H1 (cell line): ENCODE results near the gene AMBP. TPM values are rescaled to one million over a fixed set of nuclear protein-coding genes. Genes with fewer than 3 reads are reported as not detected.

Source experiments
- CTCF ChIA-PET: fragments of 300-600 bp; sonication (Branson Sonifier 250); formaldehyde crosslinking; loops from one replicate; lab custom pipeline; 2021; ENCODE audit not compliant: partially characterized antibody; lab: Charles Lee
- POLR2A ChIA-PET: fragments of 300-600 bp; sonication (Branson Sonifier 250); formaldehyde crosslinking; loops from one replicate; lab custom pipeline; 2021; ENCODE audit warnings: inconsistent platforms; ENCODE audit not compliant: partially characterized antibody; lab: Charles Lee
- DNase-seq, 2 experiments: peaks; one replicate each; pipeline versions ENCODE4 v3.0.0 to v3.0.0-alpha.2; 2010 to 2022; ENCODE audit warnings: low spot score in 2 of 2, low read depth in 1 of 2, mixed read lengths in 1 of 2
- FAIRE-seq: peaks from 2 replicates; lab custom pipeline; 2011; peaks lifted over from hg19 to GRCh38; lab: Jason Lieb, UNC
- H2AFZ ChIP-seq: 2 replicates; pipeline ENCODE4 v1.8.1; 2012; ENCODE audit warnings: low read length, inconsistent platforms
- H2AK5ac ChIP-seq: 2 replicates; pipeline ENCODE4 v1.6.1; 2013; ENCODE audit warnings: low read depth, low read length
- H2BK120ac ChIP-seq: replicated peaks from 2 replicates; pipeline ENCODE3; 2013; ENCODE audit warnings: low read depth, low read length, inconsistent platforms
- H2BK12ac ChIP-seq: 2 replicates; pipeline ENCODE4 v1.6.1; 2013; ENCODE audit warnings: low read depth, low read length
- H2BK15ac ChIP-seq: 2 replicates; pipeline ENCODE4 v1.6.1; 2013; ENCODE audit warnings: low read length
- H2BK20ac ChIP-seq: 2 replicates; pipeline ENCODE4 v1.6.1; 2013; ENCODE audit warnings: low read length
- H2BK5ac ChIP-seq: 2 replicates; pipeline ENCODE4 v1.6.1; 2013; ENCODE audit warnings: low read depth, low read length
- H3K14ac ChIP-seq: 2 replicates; pipeline ENCODE4 v1.6.1; 2013; ENCODE audit warnings: inconsistent platforms; ENCODE audit not compliant: insufficient read length
- H3K18ac ChIP-seq: 2 replicates; pipeline ENCODE4 v1.6.1; 2013; ENCODE audit warnings: low read length; ENCODE audit errors: extremely low read depth
- H3K23ac ChIP-seq: 2 replicates; pipeline ENCODE4 v1.6.1; 2013; ENCODE audit warnings: inconsistent platforms; ENCODE audit not compliant: insufficient read length
- H3K23me2 ChIP-seq: 2 replicates; pipeline ENCODE4 v1.6.1; 2013; ENCODE audit warnings: low read depth, low read length
- H3K27ac ChIP-seq: 2 replicates; pipeline ENCODE4 v1.6.1; 2011; ENCODE audit warnings: low read depth, low read length, inconsistent platforms
- H3K27me3 ChIP-seq, 4 experiments: replicated peaks in 1 of 4; 1 replicate in 1 of 4; 2 replicates in 3 of 4; pipeline versions ENCODE4 v1.6.1 to v1.8.1; 2011 to 2013; ENCODE audit warnings: low read length in 3 of 4, mild to moderate bottlenecking in 3 of 4, inconsistent platforms in 2 of 4, mixed read lengths in 2 of 4, moderate library complexity in 1 of 4; ENCODE audit not compliant: control insufficient read depth in 3 of 4, insufficient read depth in 3 of 4; ENCODE audit errors: extremely low read depth in 1 of 4
- H3K36me3 ChIP-seq, 4 experiments: 2 replicates each; pipeline versions ENCODE4 v1.6.1 to v1.8.1; 2011 to 2013; ENCODE audit warnings: mild to moderate bottlenecking in 4 of 4, low read length in 3 of 4, moderate library complexity in 2 of 4, control low read depth in 1 of 4, inconsistent platforms in 1 of 4; ENCODE audit not compliant: insufficient read depth in 4 of 4, control insufficient read depth in 2 of 4
- H3K4ac ChIP-seq: replicated peaks from 2 replicates; pipeline ENCODE3; 2013; ENCODE audit warnings: low read length, low read depth, mixed read lengths, inconsistent platforms; ENCODE audit not compliant: insufficient read length
- H3K4me1 ChIP-seq, 4 experiments: replicated peaks in 1 of 4; 1 replicate in 1 of 4; 2 replicates in 3 of 4; pipeline versions ENCODE4 v1.6.1 to v1.8.1; 2011 to 2013; ENCODE audit warnings: low read length in 3 of 4, inconsistent platforms in 2 of 4, mixed read lengths in 1 of 4; ENCODE audit not compliant: insufficient read depth in 4 of 4, control insufficient read depth in 3 of 4
- H3K4me2 ChIP-seq, 2 experiments: 2 replicates each; pipeline versions ENCODE4 v1.6.1 to v1.8.1; 2011 to 2013; ENCODE audit warnings: low read depth in 2 of 2, low read length in 2 of 2, control low read depth in 1 of 2, inconsistent platforms in 1 of 2, mild to moderate bottlenecking in 1 of 2; ENCODE audit not compliant: insufficient read depth in 1 of 2
- H3K4me3 ChIP-seq, 4 experiments: fragments of 200-600, 300-600 bp in 1 of 4; sonication (generic), shearing (Covaris generic), sonication (Bioruptor Twin) in 1 of 4; 2 replicates each; pipeline versions ENCODE4 v1.5.1 to v1.8.1; 2011 to 2016; ENCODE audit warnings: low read length in 4 of 4, low read depth in 3 of 4, control low read depth in 2 of 4, inconsistent platforms in 2 of 4, mild to moderate bottlenecking in 2 of 4, mixed read lengths in 1 of 4, moderate library complexity in 1 of 4; ENCODE audit not compliant: insufficient read depth in 2 of 4; ENCODE audit errors: extremely low read depth in 1 of 4
- H3K56ac ChIP-seq: replicated peaks from 2 replicates; pipeline ENCODE3; 2013; ENCODE audit warnings: low read depth, mild to moderate bottlenecking, mixed read lengths, low read length, inconsistent platforms; ENCODE audit not compliant: insufficient read length
- H3K79me1 ChIP-seq: 2 replicates; pipeline ENCODE4 v1.6.1; 2013; ENCODE audit warnings: low read depth, low read length, control low read depth
- H3K79me2 ChIP-seq, 2 experiments: 2 replicates each; pipeline versions ENCODE4 v1.6.1 to v1.8.1; 2012 to 2013; ENCODE audit warnings: low read length in 2 of 2, mild to moderate bottlenecking in 2 of 2, inconsistent platforms in 1 of 2; ENCODE audit not compliant: insufficient read depth in 2 of 2, control insufficient read depth in 1 of 2
- H3K9ac ChIP-seq, 4 experiments: replicated peaks in 1 of 4; 1 replicate in 1 of 4; 2 replicates in 3 of 4; pipeline versions ENCODE4 v1.6.1 to v1.8.1; 2011 to 2013; ENCODE audit warnings: low read depth in 3 of 4, low read length in 3 of 4, control low read depth in 2 of 4, mild to moderate bottlenecking in 2 of 4, moderate library complexity in 2 of 4, inconsistent platforms in 1 of 4; ENCODE audit errors: extremely low read depth in 1 of 4
- H3K9me3 ChIP-seq, 2 experiments: 2 replicates each; pipeline versions ENCODE4 v1.6.1 to v1.8.1; 2012 to 2013; ENCODE audit warnings: mild to moderate bottlenecking in 2 of 2, moderate library complexity in 2 of 2, control low read depth in 1 of 2, inconsistent platforms in 1 of 2, low read depth in 1 of 2, low read length in 1 of 2, mixed read lengths in 1 of 2; ENCODE audit not compliant: insufficient read depth in 2 of 2
- H4K20me1 ChIP-seq, 2 experiments: replicated peaks in 1 of 2; 2 replicates each; pipeline versions ENCODE3 to v1.8.1; 2011 to 2013; ENCODE audit warnings: inconsistent platforms in 2 of 2, low read length in 2 of 2, mild to moderate bottlenecking in 1 of 2; ENCODE audit not compliant: insufficient read depth in 2 of 2, control insufficient read depth in 1 of 2
- H4K5ac ChIP-seq: 2 replicates; pipeline ENCODE4 v1.6.1; 2013; ENCODE audit warnings: low read length, low read depth, mixed read lengths, inconsistent platforms; ENCODE audit not compliant: insufficient read length
- H4K8ac ChIP-seq: 2 replicates; pipeline ENCODE4 v1.8.0; 2013; ENCODE audit warnings: mild to moderate bottlenecking, moderate library complexity, low read length, inconsistent platforms; ENCODE audit not compliant: insufficient read depth; ENCODE audit errors: extremely low read depth
- H4K91ac ChIP-seq: replicated peaks from 2 replicates; pipeline ENCODE3; 2013; ENCODE audit warnings: low read length, mixed read lengths, inconsistent platforms; ENCODE audit not compliant: insufficient read length
- BACH1 ChIP-seq: IDR thresholded peaks from 2 replicates; pipeline ENCODE4 v1.6.1; 2012; ENCODE audit warnings: low read length, improper control_type of control experiment
- CBX5 ChIP-seq: fragments of 300-800, 300-1000 bp; sonication (generic); IDR thresholded peaks from 2 replicates; pipeline ENCODE4 v1.7.1; 2016; ENCODE audit warnings: antibody characterized with exemption, low read length, low read depth
- E2F6 ChIP-seq: IDR thresholded peaks from 2 replicates; pipeline ENCODE4 v1.6.1; 2012; ENCODE audit warnings: inconsistent platforms
- EGR1 ChIP-seq: IDR thresholded peaks from 2 replicates; pipeline ENCODE4 v1.6.1; 2011; ENCODE audit warnings: low read depth, low read length, borderline replicate concordance
- GTF2F1 ChIP-seq: IDR thresholded peaks from 2 replicates; pipeline ENCODE4 v1.6.1; 2012; ENCODE audit warnings: low read depth, low read length, improper control_type of control experiment, borderline replicate concordance
- HDAC6 ChIP-seq: IDR thresholded peaks from one replicate; pipeline ENCODE4 v1.7.1; 2012; ENCODE audit warnings: low read depth, mild to moderate bottlenecking, inconsistent platforms, low read length, moderate library complexity
- KDM1A ChIP-seq: fragments of 200-600, 300-600 bp; sonication (generic); IDR thresholded peaks from 2 replicates; pipeline ENCODE4 v1.7.1; 2016; ENCODE audit warnings: mild to moderate bottlenecking, low read length, borderline replicate concordance
- MAFK ChIP-seq: IDR thresholded peaks from 2 replicates; pipeline ENCODE4 v1.6.1; 2012; ENCODE audit warnings: low read depth, mild to moderate bottlenecking, improper control_type of control experiment, low read length
- MAX ChIP-seq: IDR thresholded peaks from 2 replicates; pipeline ENCODE4 v1.6.1; 2012; ENCODE audit warnings: inconsistent platforms
- RAD21 ChIP-seq, 2 experiments: IDR thresholded peaks in 1 of 2; conservative IDR thresholded peaks in 1 of 2; 2 replicates each; pipeline ENCODE4 v1.6.1; 2011; ENCODE audit warnings: low read depth in 2 of 2, low read length in 2 of 2, improper control_type of control experiment in 1 of 2, inconsistent platforms in 1 of 2, mild to moderate bottlenecking in 1 of 2, moderate library complexity in 1 of 2
- SIN3A ChIP-seq, 2 experiments: IDR thresholded peaks in 1 of 2; conservative IDR thresholded peaks in 1 of 2; 2 replicates each; pipeline ENCODE4 v1.6.1; 2011 to 2012; ENCODE audit warnings: low read length in 2 of 2, improper control_type of control experiment in 1 of 2, low read depth in 1 of 2, mild to moderate bottlenecking in 1 of 2
- TBP ChIP-seq: IDR thresholded peaks from 2 replicates; pipeline ENCODE4 v1.6.1; 2011; ENCODE audit warnings: low read depth, low read length, improper control_type of control experiment
- YY1 ChIP-seq: IDR thresholded peaks from 2 replicates; pipeline ENCODE4 v1.6.1; 2011; ENCODE audit warnings: low read depth, mild to moderate bottlenecking, low read length
- WGBS, 2 experiments: shearing (Covaris generic) in 1 of 2; methylation state at CpG; one replicate each; pipeline versions ENCODE4 v1.1.6 to v1.1.7; 2013 to 2015; ENCODE audit warnings: low lambda C conversion rate in 2 of 2, mixed read lengths in 2 of 2, inconsistent platforms in 1 of 2, low coverage in 1 of 2, missing lambda C conversion rate in 1 of 2; ENCODE audit not compliant: insufficient replicate concordance in 2 of 2, insufficient coverage in 1 of 2, insufficient read length in 1 of 2; ENCODE audit errors: extremely low coverage in 1 of 2, missing lambda C conversion rate in 1 of 2; 5-methylcytosine and 5-hydroxymethylcytosine counted together
- polyA plus RNA-seq, 7 experiments: library from polyadenylated mRNA; depleted of rRNA in 3 of 7; stranded (reverse) in 5 of 7; unstranded in 2 of 7; fragments of >200 nt in 5 of 7; fragments of 200-250 nt in 2 of 7; gene quantifications; 1 replicate in 5 of 7; 2 replicates in 1 of 7; 4 replicates in 1 of 7; pipeline versions ENCODE4 v1.2.1 to v1.2.3, GENCODE V29; 2011 to 2013; ENCODE audit warnings: missing spikeins in 2 of 7, mixed read lengths in 2 of 7
- total RNA-seq: library from RNA; stranded (reverse); fragmentation: NEBNext Ultra II Directional; extraction: Animal tissue kit (Norgen Biotek cat#: 25700); gene quantifications from 2 replicates; pipeline ENCODE4 v1.2.1, GENCODE V29; 2021

AMBP gene
- total and polyA plus RNA-seq, 2 of the 8 experiments (the other 6 are each of a cell fraction or from before 2014, with no cell fraction given): 3.0 to 4.0 TPM

GRCh38 chr9:114058688-114059046, 19.4 kb downstream of the AMBP start:
- POLR2A ChIA-PET: no interaction called here
- H4K5ac ChIP-seq: no peak overlapping the region
- no peak overlapping the region for H2AFZ ChIP-seq
- H2BK5ac ChIP-seq: no peak overlapping the region
- CTCF ChIA-PET: interaction anchor here (0.8 to 1.9 kb wide), 8 partner anchors 20 to 377 kb away, joined by 3 to 5 read pairs (median 3); partner anchors contain the start of gene AMBP
- H3K27ac ChIP-seq: no peak overlapping the region
- H3K27me3 ChIP-seq: no peaks in the 10 kb centered on the region
- H3K4me2 ChIP-seq: no peak overlapping the region
- H3K23ac ChIP-seq: no peak overlapping the region
- H4K91ac ChIP-seq: no peak overlapping the region
- DNase-seq (peak in 1 of 2 experiments; percentile 40), FAIRE-seq (no peak)
- no peak overlapping the region for H2BK20ac ChIP-seq
- no peaks in the 10 kb centered on the region for H3K9me3 ChIP-seq
- H3K4ac ChIP-seq: no peak overlapping the region
- no peak overlapping the region for H3K9ac ChIP-seq
- no peak overlapping the region for H3K18ac ChIP-seq
- no peaks in the 10 kb centered on the region for H3K79me1 ChIP-seq
- no peaks in the 10 kb centered on the region for H3K79me2 ChIP-seq
- no peak overlapping the region for H3K14ac ChIP-seq
- H2BK12ac ChIP-seq: no peak overlapping the region
- no peak overlapping the region for H2AK5ac ChIP-seq
- no peak overlapping the region for H2BK120ac ChIP-seq
- 0 out of 8 replicates have a peak, but pooled peaks cover 0 to 3% (median 0%) of the 10 kb centered on the region in 4 experiments for H3K36me3 ChIP-seq
- H3K4me1 ChIP-seq: no peaks in the 10 kb centered on the region
- H2BK15ac ChIP-seq: no peak overlapping the region
- no peaks in the 10 kb centered on the region for H3K23me2 ChIP-seq
- no peaks in the 10 kb centered on the region for H4K20me1 ChIP-seq
- WGBS, 2 experiments: 88% methylated on average over 4 of the region's 4 CpGs; no CpG with 5 or more reads in 1 of the 2 experiments
- H4K8ac ChIP-seq: no peak overlapping the region
- H3K56ac ChIP-seq: no peak overlapping the region
- H3K4me3 ChIP-seq: no peak overlapping the region
- TF ChIP-seq MAX (no peak), MAFK (no peak), RAD21 (IDR thresholded peaks at IDR 0.05 in 1 of 2, conservative IDR thresholded peaks at IDR 0.05 in 1 of 2; ENCODE audit: low read depth in 2 of 2, low read length in 2 of 2) (no peak), YY1 (no peak), SIN3A (conservative IDR thresholded peaks at IDR 0.05 in 1 of 2, IDR thresholded peaks at IDR 0.05 in 1 of 2; ENCODE audit: low read depth in 1 of 2, low read length in 2 of 2) (no peak), GTF2F1 (no peak), KDM1A (no peak), CBX5 (no peak), HDAC6 (no peak), EGR1 (no peak), BACH1 (no peak), E2F6 (no peak), TBP (no peak)
